Fibroblast of lung (primary cell): Measurements from ENCODE around the gene CLMP. TPM values are rescaled to one million over a fixed set of nuclear protein-coding genes. Genes with fewer than 3 reads are reported as not detected.

Experiments
- DNase-seq, 2 donors: peaks; one replicate each; pipeline versions ENCODE4 v3.0.0 to v3.0.0-alpha.2; 2010; ENCODE audit warnings: low read depth in 2 of 2
- H2AFZ ChIP-seq: 2 replicates; pipeline ENCODE4 v1.5.1; 2012; ENCODE audit warnings: low read length, control low read depth, inconsistent platforms
- H3K27ac ChIP-seq: 2 replicates; pipeline ENCODE4 v1.5.1; 2011; ENCODE audit warnings: low read length, control low read depth; ENCODE audit not compliant: insufficient read depth
- H3K27me3 ChIP-seq: 2 replicates; pipeline ENCODE4 v1.5.1; 2011; ENCODE audit warnings: mild to moderate bottlenecking, low read length; ENCODE audit not compliant: control insufficient read depth, insufficient read depth
- H3K36me3 ChIP-seq: 2 replicates; pipeline ENCODE4 v1.5.1; 2011; ENCODE audit warnings: low read length; ENCODE audit not compliant: control insufficient read depth, insufficient read depth
- H3K4me1 ChIP-seq: 2 replicates; pipeline ENCODE4 v1.5.1; 2011; ENCODE audit warnings: low read length; ENCODE audit not compliant: control insufficient read depth, insufficient read depth; ENCODE audit errors: extremely low read depth
- H3K4me2 ChIP-seq: 2 replicates; pipeline ENCODE4 v1.5.1; 2011; ENCODE audit warnings: low read length, control low read depth; ENCODE audit not compliant: insufficient read depth; ENCODE audit errors: extremely low read depth
- H3K4me3 ChIP-seq, 4 experiments: fragments of 200-600 bp in 1 of 4; sonication (generic) in 1 of 4; replicated peaks in 1 of 4; 2 replicates each; pipeline ENCODE4 v1.5.1; 2011 to 2016; ENCODE audit warnings: low read length in 4 of 4, low read depth in 3 of 4, mild to moderate bottlenecking in 3 of 4, control low read depth in 2 of 4, inconsistent platforms in 1 of 4, mixed read lengths in 1 of 4; ENCODE audit not compliant: insufficient read depth in 1 of 4; ENCODE audit errors: control extremely low read depth in 1 of 4
- H3K79me2 ChIP-seq: 2 replicates; pipeline ENCODE4 v1.5.1; 2012; ENCODE audit warnings: mild to moderate bottlenecking, low read length, inconsistent platforms; ENCODE audit not compliant: control insufficient read depth, insufficient read depth
- H3K9ac ChIP-seq: 2 replicates; pipeline ENCODE4 v1.5.1; 2011; ENCODE audit warnings: mild to moderate bottlenecking, low read length, control low read depth; ENCODE audit not compliant: insufficient read depth
- H3K9me3 ChIP-seq: 2 replicates; pipeline ENCODE4 v1.5.1; 2012; ENCODE audit warnings: low read depth, low read length; ENCODE audit not compliant: control insufficient read depth, insufficient read depth
- H4K20me1 ChIP-seq: 2 replicates; pipeline ENCODE4 v1.5.1; 2011; ENCODE audit warnings: low read length; ENCODE audit not compliant: control insufficient read depth, insufficient read depth; ENCODE audit errors: extremely low read depth
- CTCF ChIP-seq, 2 donors: IDR thresholded peaks in 1 of 2; conservative IDR thresholded peaks in 1 of 2; 1 replicate in 1 of 2; 2 replicates in 1 of 2; pipeline ENCODE4 v1.5.1; 2011 to 2012; ENCODE audit warnings: low read length in 2 of 2, control low read depth in 1 of 2, inconsistent platforms in 1 of 2, low read depth in 1 of 2, mild to moderate bottlenecking in 1 of 2
- EZH2 ChIP-seq: IDR thresholded peaks from 2 replicates; pipeline ENCODE4 v1.5.1; 2012; ENCODE audit warnings: low read length, control low read depth, mild to moderate bottlenecking; ENCODE audit errors: missing control alignments
- polyA plus RNA-seq, 2 donors: library from polyadenylated mRNA; depleted of rRNA in 1 of 2; stranded (reverse) in 1 of 2; unstranded in 1 of 2; fragments of >200 nt; gene quantifications; 2 replicates each; pipeline ENCODE4 v1.2.1, GENCODE V29; 2011 to 2012; ENCODE audit warnings: missing spikeins in 1 of 2
- total RNA-seq: library from RNA; depleted of rRNA; stranded (reverse); fragments of >200 nt; gene quantifications from 2 replicates; pipeline ENCODE4 v1.2.1, GENCODE V29; 2014

The CLMP gene
- total and polyA plus RNA-seq, 2 donors (not counting 1 experiment from before 2014, with no cell fraction given), result 107 to 243 TPM

DNA sequence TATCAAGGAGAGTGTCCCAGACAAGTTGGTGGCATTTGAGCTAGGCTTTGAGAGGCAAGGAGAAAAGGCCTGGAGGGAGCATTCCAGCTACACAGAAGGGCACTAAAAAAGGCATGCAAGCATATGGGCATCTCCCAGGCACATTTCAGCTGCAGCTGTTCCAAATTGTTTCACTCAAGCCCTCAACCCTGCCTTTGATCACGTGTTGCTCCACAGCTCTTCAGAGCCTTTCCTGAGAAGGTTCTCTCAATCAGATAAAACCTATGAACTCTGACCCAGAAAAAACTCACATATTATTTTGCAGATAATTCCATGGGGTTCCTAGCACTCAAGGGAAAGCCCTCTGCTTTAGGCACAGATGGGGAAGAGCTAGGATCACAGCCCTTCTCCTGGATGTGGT lies 108.7 kb downstream of the CLMP start:
- DNase-seq, result no peak
- H3K79me2 ChIP-seq, result no peaks in the 10 kb centered on the region

DNA sequence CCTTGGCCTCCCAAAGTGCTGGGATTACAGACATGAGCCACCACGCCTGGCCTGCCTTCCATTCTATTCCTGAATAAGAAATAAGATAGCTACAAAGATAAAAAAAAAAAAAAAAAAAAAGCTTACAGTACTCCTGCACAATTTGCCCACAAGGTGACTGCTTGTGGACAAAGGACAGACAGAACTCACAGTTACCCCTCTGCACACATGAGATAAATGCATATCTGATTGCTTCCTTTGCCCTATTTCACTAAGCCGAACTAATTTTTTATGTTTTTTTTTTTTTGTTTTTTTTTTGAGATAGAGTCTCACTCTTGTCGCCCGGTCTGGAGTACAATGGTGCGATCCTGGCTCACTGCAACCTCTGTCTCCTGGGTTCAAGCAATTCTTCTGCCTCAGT lies 109.6 kb downstream of the CLMP start:
- peaks cover 6% of the 10 kb centered on the region for H3K4me1 ChIP-seq
- no peaks in the 10 kb centered on the region for H3K27me3 ChIP-seq
- TF ChIP-seq CTCF (conservative IDR thresholded peaks at IDR 0.05 in 1 of 2, IDR thresholded peaks at IDR 0.05 in 1 of 2; ENCODE audit: low read depth in 1 of 2, low read length in 2 of 2), result no peak
- no peak for TF ChIP-seq EZH2
- peaks cover 4% of the 10 kb centered on the region for H3K36me3 ChIP-seq
- no peak overlapping the region for H3K27ac ChIP-seq
- H3K9ac ChIP-seq, result no peak overlapping the region
- H3K9me3 ChIP-seq, result no peaks in the 10 kb centered on the region
- no peak overlapping the region for H2AFZ ChIP-seq
- no peak for DNase-seq
- no peaks in the 10 kb centered on the region for H3K79me2 ChIP-seq
- no peak overlapping the region for H3K4me3 ChIP-seq
- H3K4me2 ChIP-seq, result no peak overlapping the region
- H4K20me1 ChIP-seq, result no peaks in the 10 kb centered on the region

More for the DNA sequence above, 108.7 kb downstream of the CLMP start:
- Histone ChIP-seq H2AFZ (no peak overlapping the region), H3K27ac (no peak overlapping the region), H3K4me1 (peaks cover 6% of the 10 kb centered on the region), H3K4me2 (no peak overlapping the region), H3K9ac (no peak overlapping the region), H3K9me3 (no peaks in the 10 kb centered on the region), H3K36me3 (peaks cover 4% of the 10 kb centered on the region), H4K20me1 (no peaks in the 10 kb centered on the region), H3K4me3 (no peak overlapping the region), H3K27me3 (no peaks in the 10 kb centered on the region)
- TF ChIP-seq CTCF (conservative IDR thresholded peaks at IDR 0.05 in 1 of 2, IDR thresholded peaks at IDR 0.05 in 1 of 2; ENCODE audit: low read depth in 1 of 2, low read length in 2 of 2) (no peak), EZH2 (no peak)

GRCh38 chr11:123084454-123084853 lies 110.6 kb downstream of the CLMP start:
- Histone ChIP-seq H3K27ac (peak overlapping the region; percentile 78), H3K9ac (no peak overlapping the region), H3K36me3 (peaks cover 6% of the 10 kb centered on the region), H3K4me1 (peaks cover 6% of the 10 kb centered on the region), H3K9me3 (no peaks in the 10 kb centered on the region), H2AFZ (no peak overlapping the region), H3K27me3 (no peaks in the 10 kb centered on the region), H3K4me2 (no peak overlapping the region), H3K4me3 (no peak overlapping the region), H4K20me1 (no peaks in the 10 kb centered on the region), H3K79me2 (no peaks in the 10 kb centered on the region)
- DNase-seq, result no peak
- TF ChIP-seq EZH2 (no peak), CTCF (conservative IDR thresholded peaks at IDR 0.05 in 1 of 2, IDR thresholded peaks at IDR 0.05 in 1 of 2; ENCODE audit: low read depth in 1 of 2, low read length in 2 of 2) (no peak)
